Prostate gland (tissue), 2 donors: ENCODE measurements around the gene DIAPH2. TPM values are rescaled to one million over a fixed set of nuclear protein-coding genes. Genes with fewer than 3 reads are reported as not detected.

Experiments used
- DNase-seq: peaks from one replicate; pipeline ENCODE4 v3.0.0-alpha.2; 2019; ENCODE audit warnings: low spot score
- H3K27ac ChIP-seq, 2 donors: fragments of 200-600 bp; sonication (generic); 2 replicates each; pipeline ENCODE4 v1.5.1; 2017 to 2019
- H3K27me3 ChIP-seq: fragments of 200-600 bp; sonication (generic); replicated peaks from 2 replicates; pipeline ENCODE4 v1.5.1; 2019; ENCODE audit not compliant: insufficient read depth
- H3K36me3 ChIP-seq, 2 donors: fragments of 200-600 bp; sonication (generic); 1 replicate in 1 of 2; 2 replicates in 1 of 2; pipeline versions ENCODE4 v1.5.1 to v1.8.1; 2017 to 2019
- H3K4me1 ChIP-seq: fragments of 200-600 bp; sonication (generic); replicated peaks from 2 replicates; pipeline ENCODE4 v1.5.1; 2019
- H3K4me3 ChIP-seq, 2 donors: fragments of 200-600 bp; sonication (generic); 2 replicates each; pipeline ENCODE4 v1.5.1; 2017 to 2019
- H3K9me3 ChIP-seq: fragments of 200-600 bp; sonication (generic); 2 replicates; pipeline ENCODE4 v1.5.1; 2017
- POLR2A ChIP-seq: fragments of 450-650 bp; IDR thresholded peaks from one replicate; pipeline ENCODE4 v1.6.1; 2016; ENCODE audit warnings: antibody characterized with exemption, mild to moderate bottlenecking
- POLR2AphosphoS5 ChIP-seq: sonication (generic); formaldehyde crosslinking; IDR thresholded peaks from one replicate; pipeline ENCODE4 v1.6.1; 2017; ENCODE audit warnings: antibody characterized with exemption
- WGBS: methylation state at CpG from one replicate; pipeline ENCODE4 v1.1.5; 2018; 5-methylcytosine and 5-hydroxymethylcytosine counted together
- intact Hi-C: fragments of 100-400 bp; cut with DNase I; formaldehyde crosslinking; loops from one replicate; pipeline ENCODE4 v1.14.2; 2022
- total RNA-seq, 2 donors: library from RNA; depleted of rRNA; stranded (reverse); fragments of >200 nt; gene quantifications; one replicate each; pipeline ENCODE4 v1.1.0, GENCODE V29; 2016
- TF ChIP-seq, protein P1 (sequence below), 4 experiments: fragments of 200-600 bp in 2 of 4; fragments of 450-650 bp in 2 of 4; sonication (generic) in 2 of 4; IDR thresholded peaks; 1 replicate in 3 of 4; 2 replicates in 1 of 4; pipeline ENCODE4 v1.5.1; 2016 to 2019; ENCODE audit warnings: antibody characterized with exemption in 4 of 4, mild to moderate bottlenecking in 2 of 4, moderate library complexity in 2 of 4

The DIAPH2 gene
- total RNA-seq, 2 donors from 2014 or later = 8.1 to 44.8 TPM

- no peaks in the 10 kb centered on the region for H3K4me1 ChIP-seq
- H3K27me3 ChIP-seq = no peaks in the 10 kb centered on the region
- TF ChIP-seq POLR2AphosphoS5 = no peak
- intact Hi-C loops = no loop called here
- H3K36me3 ChIP-seq = no peaks in the 10 kb centered on the region
- no peak overlapping the region for H3K4me3 ChIP-seq
- DNase-seq = no peak
- no peaks in the 10 kb centered on the region for H3K9me3 ChIP-seq
- WGBS = 94% methylated on average over 4 of the region's 4 CpGs
- no peak overlapping the region for H3K27ac ChIP-seq
These were observed 79.0 kb downstream of the DIAPH2 start for GRCh38 chrX:96763608-96764007.

DNA sequence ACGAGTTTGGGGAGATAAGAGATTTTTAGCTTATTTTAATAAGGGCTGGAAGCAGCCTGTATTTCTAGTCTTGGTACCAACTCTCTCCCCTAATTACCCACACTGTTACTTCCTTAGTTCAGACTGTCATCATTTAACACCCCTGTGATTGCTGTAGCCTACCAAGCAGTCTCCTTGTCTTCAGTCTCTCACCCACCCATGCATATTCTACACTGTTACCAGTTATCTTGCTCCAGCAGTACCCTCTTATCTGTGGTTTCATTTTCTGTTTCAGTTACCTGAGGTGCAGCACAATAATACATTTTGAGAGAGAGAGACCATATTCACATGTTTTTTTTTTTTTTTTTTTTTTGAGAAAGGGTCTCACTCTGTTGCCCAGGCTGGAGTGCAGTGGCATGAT lies 80.2 kb downstream of the DIAPH2 start:
- intact Hi-C loops = no loop called here
- WGBS = 95% methylated on average over 1 of the region's 1 CpG
- H3K27me3 ChIP-seq = no peaks in the 10 kb centered on the region
- TF ChIP-seq, protein P1, sequence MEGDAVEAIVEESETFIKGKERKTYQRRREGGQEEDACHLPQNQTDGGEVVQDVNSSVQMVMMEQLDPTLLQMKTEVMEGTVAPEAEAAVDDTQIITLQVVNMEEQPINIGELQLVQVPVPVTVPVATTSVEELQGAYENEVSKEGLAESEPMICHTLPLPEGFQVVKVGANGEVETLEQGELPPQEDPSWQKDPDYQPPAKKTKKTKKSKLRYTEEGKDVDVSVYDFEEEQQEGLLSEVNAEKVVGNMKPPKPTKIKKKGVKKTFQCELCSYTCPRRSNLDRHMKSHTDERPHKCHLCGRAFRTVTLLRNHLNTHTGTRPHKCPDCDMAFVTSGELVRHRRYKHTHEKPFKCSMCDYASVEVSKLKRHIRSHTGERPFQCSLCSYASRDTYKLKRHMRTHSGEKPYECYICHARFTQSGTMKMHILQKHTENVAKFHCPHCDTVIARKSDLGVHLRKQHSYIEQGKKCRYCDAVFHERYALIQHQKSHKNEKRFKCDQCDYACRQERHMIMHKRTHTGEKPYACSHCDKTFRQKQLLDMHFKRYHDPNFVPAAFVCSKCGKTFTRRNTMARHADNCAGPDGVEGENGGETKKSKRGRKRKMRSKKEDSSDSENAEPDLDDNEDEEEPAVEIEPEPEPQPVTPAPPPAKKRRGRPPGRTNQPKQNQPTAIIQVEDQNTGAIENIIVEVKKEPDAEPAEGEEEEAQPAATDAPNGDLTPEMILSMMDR (IDR thresholded peaks at IDR 0.05) = no peak
- TF ChIP-seq POLR2A (no peak), POLR2AphosphoS5 (no peak)
- H3K4me3 ChIP-seq = no peak overlapping the region
- H3K9me3 ChIP-seq = no peaks in the 10 kb centered on the region
- no peaks in the 10 kb centered on the region for H3K4me1 ChIP-seq
- H3K36me3 ChIP-seq = no peaks in the 10 kb centered on the region
- no peak overlapping the region for H3K27ac ChIP-seq
- no peak for DNase-seq

DNA sequence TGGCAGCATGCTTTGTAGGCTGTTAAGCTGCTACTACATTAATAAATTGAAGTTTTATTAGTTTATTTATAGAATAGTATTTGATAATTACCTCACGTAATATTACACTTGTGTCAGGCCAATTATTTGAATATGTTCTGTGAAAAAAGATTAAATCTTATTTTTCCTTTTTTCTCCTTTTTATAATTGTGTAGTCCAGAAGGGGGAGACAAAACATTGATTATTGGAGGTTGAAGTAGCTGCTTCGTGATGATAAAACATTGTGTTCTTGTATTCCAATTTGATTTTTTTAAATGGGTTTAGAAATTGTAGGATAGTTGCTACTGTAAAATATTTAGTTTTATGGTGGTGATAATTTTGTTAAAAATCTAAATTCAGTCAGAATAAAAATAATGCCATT lies 85.7 kb downstream of the DIAPH2 start:
- WGBS = 20% methylated on average over 2 of the region's 2 CpGs
- intact Hi-C loops = no loop called here
- H3K27ac ChIP-seq = no peak overlapping the region
- H3K27me3 ChIP-seq = no peaks in the 10 kb centered on the region
- no peak for DNase-seq
- no peaks in the 10 kb centered on the region for H3K36me3 ChIP-seq
- H3K4me1 ChIP-seq = no peaks in the 10 kb centered on the region
- TF ChIP-seq POLR2AphosphoS5 = no peak
- TF ChIP-seq, protein P1 (IDR thresholded peaks at IDR 0.05) = peak in 2 of 4 experiments; percentile 37 to 39
- no peak for TF ChIP-seq POLR2A
- no peak overlapping the region for H3K4me3 ChIP-seq
- no peaks in the 10 kb centered on the region for H3K9me3 ChIP-seq

GRCh38 chrX:96771486-96771885 lies 86.8 kb downstream of the DIAPH2 start:
- no peaks in the 10 kb centered on the region for H3K4me1 ChIP-seq
- intact Hi-C loops = no loop called here
- no peak overlapping the region for H3K27ac ChIP-seq
- DNase-seq = no peak
- no peaks in the 10 kb centered on the region for H3K27me3 ChIP-seq
- H3K4me3 ChIP-seq = no peak overlapping the region
- WGBS = 17% methylated on average over 1 of the region's 1 CpG
- H3K36me3 ChIP-seq = no peaks in the 10 kb centered on the region
- no peaks in the 10 kb centered on the region for H3K9me3 ChIP-seq
- TF ChIP-seq POLR2AphosphoS5 (no peak), POLR2A (no peak)
- TF ChIP-seq, protein P1 (IDR thresholded peaks at IDR 0.05) = no peak

DNA sequence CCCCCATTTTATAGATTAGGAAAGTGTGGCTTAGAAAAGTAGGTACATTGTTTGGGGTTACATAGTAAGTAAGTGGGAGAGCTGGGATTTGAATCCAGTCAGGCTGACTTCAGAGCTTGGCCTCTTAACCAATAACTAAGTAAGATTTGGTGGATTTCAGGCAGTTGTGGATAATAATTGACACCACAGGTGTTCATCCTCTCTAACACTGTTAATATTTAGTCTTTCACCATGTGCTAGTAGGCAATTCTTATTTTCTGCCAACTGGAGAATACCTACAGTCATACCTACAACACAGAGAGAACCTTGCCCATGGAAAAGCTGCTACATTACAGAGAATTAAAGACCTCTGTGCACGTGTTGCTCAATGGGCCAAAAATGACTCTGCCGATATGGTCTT lies 89.5 kb downstream of the DIAPH2 start:
- Histone ChIP-seq H3K4me3 (no peak overlapping the region), H3K4me1 (no peaks in the 10 kb centered on the region), H3K9me3 (no peaks in the 10 kb centered on the region), H3K27ac (no peak overlapping the region), H3K36me3 (no peaks in the 10 kb centered on the region), H3K27me3 (no peaks in the 10 kb centered on the region)
- WGBS = 96% methylated on average over 2 of the region's 2 CpGs
- DNase-seq = no peak
- TF ChIP-seq POLR2A (no peak), POLR2AphosphoS5 (no peak)
- TF ChIP-seq, protein P1 (IDR thresholded peaks at IDR 0.05) = no peak
- intact Hi-C loops = no loop called here
